Activated CD8-positive, alpha-beta memory T cell treated with anti-CD3 and anti-CD28 coated beads for 4 hours (primary cell): Measurements from ENCODE around the gene AFTPH.

Experiments
- DNase-seq, 2 donors: peaks; one replicate each; pipeline ENCODE4 v3.0.0-alpha.2; 2020; ENCODE audit warnings: low read depth in 2 of 2

The AFTPH gene

GRCh38 chr2:64610316-64610855 is 86.3 kb downstream of the AFTPH start:
- DNase-seq = no peak

GRCh38 chr2:64612575-64613195 is 88.6 kb downstream of the AFTPH start:
- no peak for DNase-seq

GRCh38 chr2:64613276-64613675 is 89.1 kb downstream of the AFTPH start:
- DNase-seq = no peak

- DNase-seq = no peak
These were observed 91.2 kb downstream of the AFTPH start for GRCh38 chr2:64615192-64615763.

DNA sequence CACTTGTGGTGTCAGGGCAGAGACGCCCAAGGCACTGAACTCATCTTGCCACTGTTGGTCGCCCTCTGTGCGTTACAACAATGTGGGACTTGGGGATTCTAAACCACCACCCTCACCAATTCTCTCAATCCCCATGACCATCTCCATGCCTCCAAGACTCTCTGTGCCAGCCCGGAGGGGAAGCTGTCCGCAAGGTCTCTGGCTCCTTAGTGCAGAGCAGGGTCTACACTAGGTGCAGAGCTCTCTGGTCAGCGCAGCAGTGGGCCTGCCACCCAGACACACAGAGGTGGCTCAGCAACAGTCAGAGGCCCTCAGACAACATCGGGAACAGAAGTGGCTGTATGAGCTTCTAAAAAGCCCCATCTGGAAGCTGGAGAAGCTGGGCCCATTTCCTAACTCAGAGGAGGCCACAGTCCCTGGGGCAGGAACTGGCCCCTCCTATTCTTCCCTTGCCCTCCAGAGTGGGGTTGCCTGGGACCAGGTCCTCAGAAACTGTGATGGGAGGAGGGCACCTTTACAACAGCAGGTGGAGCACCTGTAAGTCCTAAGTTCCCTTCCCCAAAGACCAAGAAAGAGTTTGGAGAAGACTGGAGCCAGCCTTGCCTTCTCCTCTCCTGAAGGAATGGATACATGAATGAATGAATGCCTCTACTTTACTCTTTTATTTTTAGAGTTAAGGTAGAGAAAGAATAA is 91.9 kb downstream of the AFTPH start:
- DNase-seq = no peak

DNA sequence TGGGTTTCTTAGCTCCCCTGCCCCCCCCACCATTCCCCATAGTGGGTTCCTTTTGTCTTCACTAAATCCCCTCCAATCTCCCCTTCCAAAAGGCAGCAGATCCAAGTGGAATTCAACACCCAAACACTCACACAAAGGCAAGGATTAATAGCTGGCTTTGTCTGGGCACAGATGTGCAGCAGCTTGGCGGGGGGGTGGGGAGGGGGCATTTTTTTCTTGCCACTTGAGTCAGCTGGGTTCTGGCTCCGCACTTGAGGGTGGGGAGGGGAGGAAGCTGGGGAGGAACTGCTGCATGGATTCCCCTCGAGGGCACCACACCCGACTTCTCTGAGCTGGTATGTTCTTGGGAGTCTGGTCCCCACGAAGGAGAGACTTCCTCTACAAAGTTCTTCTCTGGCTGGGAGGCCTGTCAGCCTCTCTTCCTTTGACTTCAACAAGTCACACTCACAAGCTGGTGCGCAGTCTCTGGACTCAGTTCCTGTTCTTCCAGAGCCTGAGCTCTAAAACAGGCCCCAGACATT is 93.6 kb downstream of the AFTPH start:
- no peak for DNase-seq

- DNase-seq = no peak
These were observed 96.5 kb downstream of the AFTPH start for GRCh38 chr2:64620661-64621060.

DNA sequence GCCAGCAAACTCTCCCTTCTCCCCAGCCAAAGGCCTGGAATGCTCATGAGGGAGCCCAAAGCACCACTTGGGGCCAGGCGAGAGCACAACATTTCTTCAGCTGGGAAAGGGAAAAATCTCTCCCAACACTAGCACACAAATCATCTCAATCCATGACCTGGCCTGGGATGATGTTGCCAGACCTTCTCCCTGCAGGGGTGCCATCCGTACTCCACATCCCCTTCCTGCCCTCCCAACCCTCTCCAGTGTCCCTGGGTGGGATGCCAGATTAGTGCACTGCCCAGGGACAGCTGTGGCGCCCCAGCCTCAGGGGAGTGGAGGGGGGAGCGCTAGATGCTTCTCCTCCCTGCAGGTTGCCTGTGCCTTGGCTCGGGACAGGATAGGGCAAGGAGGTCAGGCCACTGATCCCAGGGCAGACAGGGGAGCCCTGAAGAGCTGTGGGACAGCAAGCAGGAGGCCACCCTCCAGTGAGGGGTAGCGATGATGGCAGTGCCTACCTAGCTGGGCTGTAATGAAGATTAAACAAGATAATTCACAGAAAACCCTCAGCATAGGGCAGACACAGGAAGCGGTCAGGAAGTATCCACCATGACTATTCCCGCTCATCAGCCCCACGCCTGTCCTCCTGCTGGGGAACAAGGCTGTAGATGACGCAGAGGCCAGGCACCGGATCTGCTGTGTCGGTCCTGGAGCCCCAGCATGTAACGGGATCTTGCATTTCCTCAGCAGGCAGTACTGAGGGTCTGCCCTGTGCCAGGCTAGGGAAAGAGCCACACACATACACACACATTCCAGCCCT is 98.5 kb downstream of the AFTPH start:
- DNase-seq = no peak

GRCh38 chr2:64623242-64623850 is 99.2 kb downstream of the AFTPH start:
- no peak for DNase-seq

DNA sequence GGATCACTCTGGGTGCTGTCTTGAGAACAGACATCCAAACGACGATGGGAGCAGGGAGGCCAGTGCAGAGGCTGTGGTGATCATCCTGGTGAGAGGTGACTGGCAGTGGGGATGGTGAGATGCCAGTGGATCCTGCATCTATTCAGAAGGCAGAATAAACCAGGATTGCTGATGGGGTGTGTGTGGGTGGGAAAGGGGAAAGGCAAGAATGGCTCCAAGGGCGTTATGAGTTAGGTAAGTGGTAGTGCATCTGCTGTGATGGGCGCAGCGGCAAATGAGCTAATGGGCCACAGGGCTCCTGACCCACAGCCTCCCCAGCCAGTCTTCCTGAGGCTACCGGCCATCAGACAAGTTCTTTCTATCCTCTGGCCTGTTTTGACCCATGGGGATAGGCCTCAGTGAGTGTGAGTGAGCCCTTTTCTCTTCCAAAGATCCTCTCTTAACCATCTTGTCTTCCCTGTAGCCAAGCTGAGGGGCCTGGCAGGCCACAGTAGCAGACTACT is 100.0 kb downstream of the AFTPH start:
- no peak for DNase-seq

DNA sequence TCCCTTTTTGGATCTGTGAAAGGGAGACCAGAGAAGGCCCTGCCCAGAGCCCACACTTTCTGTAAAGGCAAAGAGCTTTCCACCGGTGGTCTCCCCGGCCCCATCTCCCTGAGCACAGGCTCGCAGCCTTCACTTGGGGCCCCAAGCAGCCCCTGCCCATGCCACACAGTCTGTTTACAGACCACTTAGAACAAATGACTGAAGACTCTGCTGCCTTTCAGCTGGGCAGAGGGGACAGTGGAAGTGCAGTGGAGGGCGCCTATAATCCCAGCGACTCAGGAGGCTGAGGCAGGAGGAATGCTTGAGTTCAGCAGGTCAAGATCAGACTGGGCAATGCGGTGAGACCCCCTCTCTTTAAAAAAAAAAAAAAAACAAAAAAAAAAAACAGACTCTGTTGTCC is 100.7 kb downstream of the AFTPH start:
- DNase-seq = no peak

DNA sequence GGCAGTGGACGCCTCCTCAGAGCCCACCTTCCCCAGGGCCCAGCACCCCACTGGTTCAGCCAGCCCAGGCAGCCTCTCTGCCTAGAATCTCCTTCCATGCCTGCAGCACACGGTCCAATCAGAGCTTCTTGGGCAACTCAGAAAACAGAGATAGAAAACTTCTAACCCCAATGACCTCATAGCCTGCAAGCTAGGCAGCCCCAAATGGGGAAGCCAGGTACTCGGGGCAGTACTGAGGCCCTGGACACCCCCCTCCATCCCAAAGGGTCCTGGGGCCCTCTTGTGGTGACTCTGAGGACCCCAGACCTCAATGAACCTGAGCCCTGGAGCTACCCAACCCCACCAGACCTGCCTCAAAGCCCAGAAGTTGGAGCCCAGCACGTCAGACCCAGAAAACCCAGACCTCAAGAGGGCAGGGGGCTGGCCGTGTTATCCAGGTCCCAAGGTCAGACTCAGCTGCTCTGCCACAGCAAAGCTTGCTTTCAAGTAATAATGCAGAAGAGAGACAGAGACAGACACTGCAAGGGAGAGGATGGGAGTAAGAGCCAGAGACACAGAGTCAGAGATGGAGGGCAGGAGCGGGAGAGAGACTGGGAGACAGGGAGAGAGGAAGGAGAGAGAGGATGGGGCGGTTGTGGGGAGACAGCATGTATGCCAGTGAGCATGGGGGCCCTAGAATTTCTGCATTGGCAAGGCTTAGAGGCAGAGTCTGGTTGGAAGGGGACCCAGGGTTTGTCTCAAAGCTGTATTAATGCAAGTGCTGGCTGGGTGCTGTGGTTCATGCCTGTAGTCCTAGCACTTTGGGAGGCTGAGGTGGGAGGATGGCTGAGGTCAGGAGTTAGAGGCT is 101.4 kb downstream of the AFTPH start:
- no peak for DNase-seq

- no peak for DNase-seq
These were observed 102.2 kb downstream of the AFTPH start for GRCh38 chr2:64626146-64626809.

DNA sequence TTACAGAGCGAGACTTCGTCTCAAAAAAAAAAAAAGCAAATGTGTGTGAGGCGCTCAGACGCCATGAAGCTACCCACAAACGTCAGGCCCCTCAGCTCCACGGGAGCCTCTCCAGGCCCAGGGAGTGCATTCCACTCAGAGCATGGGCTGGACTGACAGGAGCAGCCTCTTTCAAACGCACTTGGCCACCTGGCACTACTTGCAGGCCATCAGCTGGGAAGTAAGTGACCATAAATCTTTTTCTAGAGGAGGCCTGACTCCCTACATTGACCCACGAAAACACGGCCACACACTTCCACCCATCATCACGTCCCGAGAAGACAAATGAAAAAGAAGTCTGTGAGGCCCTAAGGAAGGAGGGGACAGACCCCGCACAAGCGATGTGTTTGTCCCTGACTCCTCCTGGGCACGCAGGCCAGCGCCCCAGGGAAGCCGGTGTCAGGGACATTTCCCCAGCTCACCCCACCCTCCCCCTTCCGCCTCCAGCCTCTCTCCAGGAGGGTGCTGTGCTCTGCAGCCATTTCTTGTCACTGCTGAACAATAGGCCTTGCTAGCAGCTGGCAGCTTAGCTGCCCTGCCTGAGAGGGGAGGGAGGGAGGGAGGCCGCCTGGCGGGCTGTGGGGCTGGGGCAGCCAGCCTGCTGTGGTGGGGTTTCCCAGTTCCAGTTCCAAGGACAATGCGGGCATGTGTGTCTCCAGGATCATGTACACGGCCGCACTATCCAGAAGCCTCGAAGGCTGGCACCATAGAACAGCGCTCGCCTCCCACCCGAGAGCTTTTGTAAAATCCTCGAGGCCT is 103.0 kb downstream of the AFTPH start:
- no peak for DNase-seq

DNA sequence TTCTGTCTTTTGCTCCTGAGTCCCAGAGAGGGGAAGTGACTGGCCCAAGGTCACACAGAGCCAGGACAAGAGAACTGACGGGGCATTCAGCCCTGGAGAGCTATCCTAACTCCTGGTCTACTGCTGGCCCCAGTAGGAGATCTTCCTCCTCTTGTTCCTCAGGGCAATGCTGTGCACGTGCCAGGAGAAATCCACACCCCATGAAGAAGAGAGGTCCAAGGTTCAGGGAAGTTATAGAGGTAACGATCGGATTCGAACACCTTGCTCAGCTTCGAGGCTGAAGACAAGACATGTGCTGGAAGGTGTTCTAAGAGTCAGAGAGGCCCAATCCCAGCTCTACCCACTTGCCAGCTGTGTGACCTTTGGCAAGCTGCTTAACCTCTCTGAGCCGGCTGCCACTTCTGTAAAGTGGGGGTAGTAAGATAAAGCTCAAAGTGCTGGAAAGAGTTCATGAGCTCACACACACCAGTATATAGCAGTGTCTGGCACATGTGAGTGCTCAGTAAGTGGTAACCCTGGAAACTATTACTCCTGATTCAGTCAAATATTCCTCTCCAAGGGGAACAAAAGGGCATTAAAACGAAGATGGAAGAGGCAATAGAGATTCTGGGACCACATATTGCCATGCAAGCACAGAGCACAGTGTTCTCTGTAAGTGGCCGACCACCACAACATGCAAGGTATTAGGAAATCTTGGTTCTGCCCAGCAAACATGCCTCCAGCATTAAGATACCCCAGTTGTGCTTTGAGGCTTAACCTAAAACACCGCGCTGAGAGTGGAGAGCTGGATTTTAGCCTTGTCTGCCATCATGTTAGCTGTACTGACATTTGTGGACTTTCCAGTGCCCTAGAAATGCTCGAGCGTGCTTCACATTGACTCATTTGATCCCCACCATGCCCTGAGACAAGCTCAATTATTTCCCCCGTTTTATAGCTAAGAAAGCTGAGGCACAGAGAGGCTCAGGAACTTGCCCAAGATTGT is 104.0 kb downstream of the AFTPH start:
- no peak for DNase-seq

GRCh38 chr2:64629329-64629781 is 105.2 kb downstream of the AFTPH start:
- DNase-seq = no peak

DNA sequence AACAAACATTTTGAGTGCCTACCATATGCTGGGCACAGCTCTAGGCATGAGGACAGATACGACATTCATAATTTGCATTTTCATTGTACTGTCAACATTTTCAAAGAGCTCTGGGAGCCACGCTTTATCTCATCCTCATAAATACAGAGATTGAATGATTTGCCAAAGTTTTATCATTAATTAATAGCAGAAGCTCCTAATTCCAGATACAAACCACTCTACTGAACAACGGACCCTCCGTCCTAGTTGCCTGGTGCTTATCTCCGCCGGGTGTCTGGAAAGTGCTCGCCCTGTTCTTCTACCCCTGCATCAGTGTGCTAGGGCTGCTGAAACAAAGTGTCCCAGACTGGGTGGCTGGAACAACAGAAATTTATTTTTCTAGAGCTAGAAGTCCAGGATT is 105.7 kb downstream of the AFTPH start:
- no peak for DNase-seq

GRCh38 chr2:64630752-64631151 is 106.6 kb downstream of the AFTPH start:
- DNase-seq = no peak
